ENCODE data around the gene CCDC88C.

The CCDC88C gene

GRCh38 chr14:91343051-91343450 lies 74.6 kb downstream of the CCDC88C start:
- no peak for DNase-seq (ENCODE audit: low read depth)

DNA sequence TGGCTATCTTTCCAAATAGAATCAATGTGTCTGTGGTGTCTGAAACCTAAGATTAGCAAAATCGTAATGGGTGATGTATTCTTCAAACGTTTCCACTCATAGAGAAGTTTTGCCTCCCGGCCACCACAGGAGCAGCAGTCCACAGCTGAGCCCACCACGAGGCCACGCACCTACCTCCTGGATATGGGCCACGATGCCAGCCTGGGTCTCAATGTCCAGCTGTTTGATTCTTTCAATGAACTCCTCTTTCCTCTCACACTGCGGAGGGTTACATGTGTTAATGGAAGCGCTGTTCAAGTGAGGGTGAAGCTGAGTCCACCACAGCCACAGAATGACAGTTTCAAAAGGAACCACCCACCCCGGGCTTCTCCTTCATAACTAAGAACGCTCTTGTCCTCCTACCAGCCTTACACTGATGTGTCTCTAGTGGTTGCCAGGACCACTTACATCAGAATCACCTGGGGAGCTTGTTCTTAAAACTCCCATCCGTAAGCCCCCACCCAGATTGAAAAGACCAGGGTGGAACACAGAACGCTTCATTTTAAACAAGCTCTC lies 75.3 kb downstream of the CCDC88C start:
- no peak for DNase-seq (ENCODE audit: low read depth)

GRCh38 chr14:91341751-91342154 lies 75.9 kb downstream of the CCDC88C start:
- DNase-seq (ENCODE audit: low read depth) = no peak

DNA sequence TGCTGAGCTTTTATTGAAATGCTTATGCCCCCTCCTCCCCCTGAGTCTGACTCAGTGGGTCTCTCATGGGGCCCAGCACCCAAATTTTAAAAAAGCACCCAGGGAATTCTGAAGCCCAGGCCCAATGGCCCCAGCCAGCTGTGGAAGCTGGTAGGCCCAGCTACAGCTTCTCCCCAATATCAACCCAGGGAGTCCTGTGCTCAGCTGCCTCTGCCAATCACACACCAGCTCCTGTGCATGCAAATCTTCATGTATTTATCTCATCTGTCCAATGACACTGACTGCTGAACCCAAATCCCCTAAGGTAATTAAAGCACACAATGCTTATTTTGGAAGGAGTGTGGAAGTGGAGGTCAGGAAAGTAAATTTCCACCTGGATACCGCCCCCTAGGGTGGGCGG lies 76.3 kb downstream of the CCDC88C start:
- no peak for DNase-seq (ENCODE audit: low read depth)

- no peak for DNase-seq (ENCODE audit: low read depth)
Observed at GRCh38 chr14:91339671-91340369, 77.8 kb downstream of the CCDC88C start.

GRCh38 chr14:91339076-91339475 lies 78.5 kb downstream of the CCDC88C start:
- DNase-seq (ENCODE audit: low read depth) = no peak

- no peak for DNase-seq (ENCODE audit: low read depth)
Observed at GRCh38 chr14:91338379-91338778, 79.2 kb downstream of the CCDC88C start.

GRCh38 chr14:91337699-91338335 lies 79.8 kb downstream of the CCDC88C start:
- no peak for DNase-seq (ENCODE audit: low read depth)

- DNase-seq (ENCODE audit: low read depth) = no peak
Observed at GRCh38 chr14:91336093-91336450, 81.5 kb downstream of the CCDC88C start.

DNA sequence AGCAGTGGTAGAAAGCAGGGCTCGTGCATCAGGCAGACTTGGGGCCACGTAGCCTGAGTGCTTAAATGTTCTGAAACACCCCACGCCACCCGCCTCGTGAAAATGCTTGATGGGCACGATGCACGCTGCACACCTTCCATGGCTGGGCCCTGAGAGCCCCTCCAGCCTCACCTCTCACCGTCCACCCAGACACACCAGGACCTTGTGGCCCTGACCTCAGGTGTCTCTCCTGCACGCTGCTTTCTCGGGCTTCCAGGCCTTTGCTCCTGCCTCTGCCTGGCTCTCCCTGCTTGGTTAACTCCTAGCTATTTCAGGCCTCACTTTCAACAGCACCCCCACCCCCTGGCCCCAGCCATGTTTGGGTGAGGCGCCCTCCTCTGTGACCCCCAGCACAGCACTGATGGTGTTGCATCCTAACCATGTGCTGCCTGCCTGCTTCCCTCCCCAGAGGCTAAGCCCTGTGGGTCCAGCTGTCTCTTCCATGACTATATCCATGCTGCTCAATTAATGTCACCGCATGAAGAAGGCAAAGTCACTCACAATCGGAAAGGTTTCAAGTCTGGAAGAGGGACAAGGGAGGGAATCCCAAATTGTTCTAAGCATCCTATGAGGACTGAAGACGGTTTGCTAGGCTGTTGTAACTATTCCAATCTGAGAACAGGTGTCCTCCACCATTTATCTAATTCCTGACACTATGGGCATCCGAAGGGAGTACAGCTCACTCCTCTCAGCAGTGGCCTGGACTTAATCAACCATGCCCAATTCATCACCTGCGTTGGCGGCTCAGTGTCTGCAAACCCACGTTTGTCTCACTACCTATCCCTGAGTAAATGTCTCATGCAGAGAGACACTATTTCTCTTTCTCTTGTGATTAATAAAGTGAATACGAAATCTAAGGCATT lies 82.2 kb downstream of the CCDC88C start:
- no peak for DNase-seq (ENCODE audit: low read depth)

GRCh38 chr14:91333650-91334039 lies 84.0 kb downstream of the CCDC88C start:
- DNase-seq (ENCODE audit: low read depth) = no peak

DNA sequence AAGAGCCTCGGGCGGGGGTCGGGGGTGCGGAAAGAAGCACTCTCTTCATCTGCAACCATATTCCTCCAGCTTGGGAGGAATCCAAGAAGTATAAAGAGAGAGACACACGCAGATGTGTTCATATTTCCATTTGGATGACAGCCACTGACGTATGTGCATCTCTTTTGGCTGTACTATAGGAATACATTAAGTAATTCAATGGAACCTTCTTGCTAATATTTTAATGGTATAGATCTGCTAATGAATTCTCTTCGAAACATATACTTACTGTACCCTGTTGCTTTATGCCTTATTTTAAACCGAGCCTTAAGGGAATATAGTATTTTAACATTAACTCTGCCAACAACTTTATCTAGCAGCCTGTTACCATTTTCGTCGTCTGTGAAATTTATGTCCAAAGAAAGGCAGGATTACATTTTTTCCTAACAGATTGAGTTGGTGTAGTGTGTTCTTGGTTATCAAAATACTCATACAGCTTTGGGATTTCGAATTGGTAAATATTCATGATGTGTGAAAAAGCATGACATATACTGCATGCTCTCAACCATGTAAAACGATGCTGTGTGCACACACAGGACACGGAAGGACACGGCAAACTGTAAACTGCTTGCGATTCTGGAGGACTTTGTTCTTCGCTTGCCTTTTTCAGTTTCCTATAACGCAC lies 84.5 kb downstream of the CCDC88C start:
- DNase-seq (ENCODE audit: low read depth) = no peak

GRCh38 chr14:91332171-91332985 lies 85.2 kb downstream of the CCDC88C start:
- DNase-seq (ENCODE audit: low read depth) = no peak

GRCh38 chr14:91331721-91332120 lies 85.9 kb downstream of the CCDC88C start:
- no peak for DNase-seq (ENCODE audit: low read depth)

DNA sequence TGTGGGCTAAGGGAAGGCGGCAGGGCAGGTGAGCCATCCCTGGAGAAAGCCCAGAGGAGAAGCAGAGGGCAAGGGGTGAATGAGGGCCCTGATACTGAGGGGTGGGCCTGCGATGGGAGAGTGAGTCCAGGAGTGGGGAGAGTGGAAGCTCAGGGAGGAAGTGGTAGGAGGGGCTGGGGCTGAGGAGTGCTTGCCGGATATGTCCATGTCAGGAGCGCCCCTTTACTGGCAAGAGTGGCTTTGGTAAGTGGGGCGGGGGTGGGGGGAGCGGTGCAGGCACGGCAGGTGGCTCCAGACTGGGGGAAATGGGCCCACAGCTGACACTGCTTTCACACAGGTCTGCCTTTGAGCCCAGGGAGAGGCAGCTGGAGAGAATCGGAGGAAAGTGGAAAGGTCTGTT lies 86.8 kb downstream of the CCDC88C start:
- no peak for DNase-seq (ENCODE audit: low read depth)

GRCh38 chr14:91330096-91330696 lies 87.4 kb downstream of the CCDC88C start:
- DNase-seq (ENCODE audit: low read depth) = no peak

DNA sequence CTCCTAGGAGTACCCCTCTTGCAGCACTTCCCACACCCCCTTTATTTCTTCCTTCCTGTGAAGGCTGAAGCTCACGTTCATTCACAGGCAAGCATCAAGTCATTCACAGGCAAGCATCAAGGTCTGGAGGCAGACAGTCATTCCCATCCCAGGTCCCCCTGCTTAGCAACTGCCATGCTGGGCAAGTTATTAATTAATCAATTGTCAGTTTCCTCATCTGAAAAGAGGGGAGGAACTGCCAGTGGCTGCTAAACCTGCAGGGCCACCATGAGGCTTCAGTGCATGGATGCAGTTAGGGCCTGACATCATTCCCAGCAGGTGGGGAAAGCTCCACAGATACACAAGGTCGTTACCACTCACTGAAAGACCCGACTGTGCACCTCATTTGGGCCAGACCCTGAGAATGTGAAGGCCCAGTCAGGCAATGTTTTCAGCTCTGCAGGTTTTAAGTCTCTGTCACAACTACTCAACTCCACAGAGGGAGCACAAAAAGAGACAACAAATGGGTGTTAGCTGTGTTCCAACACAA lies 88.1 kb downstream of the CCDC88C start:
- DNase-seq (ENCODE audit: low read depth) = no peak

GRCh38 chr14:91328313-91329050 lies 89.1 kb downstream of the CCDC88C start:
- DNase-seq (ENCODE audit: low read depth) = no peak

GRCh38 chr14:91327661-91328312 lies 89.8 kb downstream of the CCDC88C start:
- no peak for DNase-seq (ENCODE audit: low read depth)

All from stimulated activated CD8-positive, alpha-beta memory T cell treated with anti-CD3 and anti-CD28 coated beads, Interleukin-15, amount 100 ng/mL, for 1 hour (primary cell).